GM12878 (cell line): ENCODE measurements around the gene CPSF4L.

Source experiments
- ATF3 ChIP-seq: IDR thresholded peaks from 2 replicates; pipeline ENCODE4 v1.6.1; 2011; ENCODE audit warnings: low read depth, mild to moderate bottlenecking, low read length, moderate library complexity, borderline replicate concordance; ENCODE audit errors: extremely low read depth
- BCLAF1 ChIP-seq: fragments of 450-650 bp; IDR thresholded peaks from 2 replicates; pipeline ENCODE4 v1.6.1; 2017; ENCODE audit warnings: antibody characterized with exemption, mild to moderate bottlenecking, moderate library complexity
- CTCF ChIP-seq, 3 experiments: IDR thresholded peaks in 2 of 3; conservative IDR thresholded peaks in 1 of 3; 2 replicates each; pipeline ENCODE4 v1.5.1; 2011; ENCODE audit warnings: low read depth in 3 of 3, low read length in 3 of 3, mild to moderate bottlenecking in 3 of 3, control low read depth in 2 of 3, moderate library complexity in 2 of 3, inconsistent platforms in 1 of 3, mixed read lengths in 1 of 3; ENCODE audit not compliant: control insufficient read depth in 2 of 3, insufficient read depth in 1 of 3; ENCODE audit errors: extremely low read depth in 1 of 3
- GABPA ChIP-seq: IDR thresholded peaks from 2 replicates; pipeline ENCODE4 v1.6.1; 2014; ENCODE audit warnings: antibody characterized with exemption, low read depth, mild to moderate bottlenecking, inconsistent platforms
- NFYB ChIP-seq: IDR thresholded peaks from 2 replicates; pipeline ENCODE4 v1.6.1; 2011; ENCODE audit warnings: low read depth, mild to moderate bottlenecking, low read length, improper control_type of control experiment, moderate library complexity; ENCODE audit not compliant: insufficient read depth

- TF ChIP-seq BCLAF1 = no peak
- no peak for TF ChIP-seq GABPA
- no peak for TF ChIP-seq CTCF (IDR thresholded peaks at IDR 0.05 in 2 of 3, conservative IDR thresholded peaks at IDR 0.05 in 1 of 3; ENCODE audit: control insufficient read depth in 2 of 3, extremely low read depth in 1 of 3, insufficient read depth in 1 of 3, low read depth in 3 of 3, low read length in 3 of 3)
- TF ChIP-seq ATF3 = no peak
- TF ChIP-seq NFYB = no peak
Measured at GRCh38 chr17:73231395-73231794, 30.3 kb downstream of the CPSF4L start.
